Measurements from ENCODE around the gene MTAP.

Gene MTAP

GRCh38 chr9:21961569-21961968 lies 159.1 kb downstream of the MTAP start:
- TF ChIP-seq CTCF (conservative IDR thresholded peaks at IDR 0.05) (no peak), ZFX (IDR thresholded peaks at IDR 0.05) (no peak)
- H3K27ac ChIP-seq, result no peak overlapping the region

GRCh38 chr9:21964925-21965385 lies 162.5 kb downstream of the MTAP start:
- no peak overlapping the region for H3K27ac ChIP-seq
- TF ChIP-seq CTCF (conservative IDR thresholded peaks at IDR 0.05), result no peak
- no peak for TF ChIP-seq ZFX (IDR thresholded peaks at IDR 0.05)

GRCh38 chr9:21965401-21965951 lies 163.0 kb downstream of the MTAP start:
- no peak for TF ChIP-seq ZFX (IDR thresholded peaks at IDR 0.05)
- TF ChIP-seq CTCF (conservative IDR thresholded peaks at IDR 0.05), result no peak
- no peak overlapping the region for H3K27ac ChIP-seq

- no peak for TF ChIP-seq CTCF (conservative IDR thresholded peaks at IDR 0.05)
- no peak for TF ChIP-seq ZFX (IDR thresholded peaks at IDR 0.05)
- no peak overlapping the region for H3K27ac ChIP-seq
Measured at GRCh38 chr9:21966140-21966851, 163.9 kb downstream of the MTAP start.

GRCh38 chr9:21967169-21967568 lies 164.7 kb downstream of the MTAP start:
- TF ChIP-seq CTCF (conservative IDR thresholded peaks at IDR 0.05), result no peak
- no peak overlapping the region for H3K27ac ChIP-seq

- no peak for TF ChIP-seq CTCF (conservative IDR thresholded peaks at IDR 0.05)
- TF ChIP-seq ZFX (IDR thresholded peaks at IDR 0.05), result no peak
Measured at GRCh38 chr9:21967702-21968101, 165.3 kb downstream of the MTAP start.

GRCh38 chr9:21968331-21969010 lies 166.0 kb downstream of the MTAP start:
- no peak for TF ChIP-seq ZFX (IDR thresholded peaks at IDR 0.05)
- no peak for TF ChIP-seq CTCF (conservative IDR thresholded peaks at IDR 0.05)
- no peak overlapping the region for H3K27ac ChIP-seq

More at GRCh38 chr9:21967702-21968101, 165.3 kb downstream of the MTAP start:
- no peak overlapping the region for H3K27ac ChIP-seq
